GM19351 (cell line): Measurements from ENCODE around the gene HNRNPF.
"Not testable (repeated sequence)": the region's sequence is repeated elsewhere in the genome, so short reads cannot be mapped to it uniquely, and the experiment has no call there.

Experiments used
- ATAC-seq: cut with Tn5 transposase; IDR thresholded peaks from one replicate; pipeline ENCODE4 v1.9.1; 2021; ENCODE audit warnings: mild to moderate bottlenecking, moderate library complexity; ENCODE audit not compliant: unreplicated experiment

The HNRNPF gene

GRCh38 chr10:43408710-43409384 is at the start of gene HNRNPF:
Gene HNRNPF (minus strand): TSS chr10:43409186. CDS start chr10:43387884, 21,302 bp downstream.
- ATAC-seq, result peak; percentile 60

- ATAC-seq, result no peak
These were observed 49.2 kb upstream of the HNRNPF start for GRCh38 chr10:43458227-43458626.

GRCh38 chr10:43456561-43456960 is 47.6 kb upstream of the HNRNPF start:
- ATAC-seq, result not testable (repeated sequence)

GRCh38 chr10:43454025-43454424 is 45.0 kb upstream of the HNRNPF start:
- not testable (repeated sequence) for ATAC-seq

- ATAC-seq, result peak; percentile 44
These were observed 44.4 kb upstream of the HNRNPF start for GRCh38 chr10:43453266-43453831.

GRCh38 chr10:43452356-43452914 is 43.4 kb upstream of the HNRNPF start:
- ATAC-seq, result no peak

GRCh38 chr10:43448742-43449141 is 39.8 kb upstream of the HNRNPF start:
- ATAC-seq, result no peak

- ATAC-seq, result not testable (repeated sequence)
These were observed 37.4 kb upstream of the HNRNPF start for GRCh38 chr10:43446219-43447017.

- no peak for ATAC-seq
These were observed 36.0 kb upstream of the HNRNPF start for GRCh38 chr10:43444897-43445466.

- ATAC-seq, result no peak
These were observed 35.3 kb upstream of the HNRNPF start for GRCh38 chr10:43444323-43444722.

- ATAC-seq, result no peak
These were observed 31.6 kb upstream of the HNRNPF start for GRCh38 chr10:43440463-43441134.

GRCh38 chr10:43437141-43437870 is 28.3 kb upstream of the HNRNPF start:
- ATAC-seq, result no peak

- ATAC-seq, result peak; percentile 95
These were observed 27.5 kb upstream of the HNRNPF start, which contains the start of gene ZNF487 for GRCh38 chr10:43436291-43437140. Gene ZNF487 (plus strand): TSS chr10:43437111. CDS start chr10:43475814, 38,703 bp downstream.

- ATAC-seq, result no peak
These were observed 22.1 kb upstream of the HNRNPF start for GRCh38 chr10:43430926-43431663.

GRCh38 chr10:43427166-43427825 is 18.3 kb upstream of the HNRNPF start:
- ATAC-seq, result peak; percentile 81

GRCh38 chr10:43426476-43426875 is 17.5 kb upstream of the HNRNPF start:
- ATAC-seq, result not testable (repeated sequence)

GRCh38 chr10:43424416-43424815 is 15.4 kb upstream of the HNRNPF start:
- no peak for ATAC-seq

GRCh38 chr10:43421944-43422343 is 13.0 kb upstream of the HNRNPF start:
- not testable (repeated sequence) for ATAC-seq
